ENCODE results near the gene GPS1. TPM values are rescaled to one million over a fixed set of nuclear protein-coding genes. Genes with fewer than 3 reads are reported as not detected.

Gene GPS1
- total and polyA plus RNA-seq, 4 donors: 53.9 to 66.3 (median 58.8) TPM

DNA sequence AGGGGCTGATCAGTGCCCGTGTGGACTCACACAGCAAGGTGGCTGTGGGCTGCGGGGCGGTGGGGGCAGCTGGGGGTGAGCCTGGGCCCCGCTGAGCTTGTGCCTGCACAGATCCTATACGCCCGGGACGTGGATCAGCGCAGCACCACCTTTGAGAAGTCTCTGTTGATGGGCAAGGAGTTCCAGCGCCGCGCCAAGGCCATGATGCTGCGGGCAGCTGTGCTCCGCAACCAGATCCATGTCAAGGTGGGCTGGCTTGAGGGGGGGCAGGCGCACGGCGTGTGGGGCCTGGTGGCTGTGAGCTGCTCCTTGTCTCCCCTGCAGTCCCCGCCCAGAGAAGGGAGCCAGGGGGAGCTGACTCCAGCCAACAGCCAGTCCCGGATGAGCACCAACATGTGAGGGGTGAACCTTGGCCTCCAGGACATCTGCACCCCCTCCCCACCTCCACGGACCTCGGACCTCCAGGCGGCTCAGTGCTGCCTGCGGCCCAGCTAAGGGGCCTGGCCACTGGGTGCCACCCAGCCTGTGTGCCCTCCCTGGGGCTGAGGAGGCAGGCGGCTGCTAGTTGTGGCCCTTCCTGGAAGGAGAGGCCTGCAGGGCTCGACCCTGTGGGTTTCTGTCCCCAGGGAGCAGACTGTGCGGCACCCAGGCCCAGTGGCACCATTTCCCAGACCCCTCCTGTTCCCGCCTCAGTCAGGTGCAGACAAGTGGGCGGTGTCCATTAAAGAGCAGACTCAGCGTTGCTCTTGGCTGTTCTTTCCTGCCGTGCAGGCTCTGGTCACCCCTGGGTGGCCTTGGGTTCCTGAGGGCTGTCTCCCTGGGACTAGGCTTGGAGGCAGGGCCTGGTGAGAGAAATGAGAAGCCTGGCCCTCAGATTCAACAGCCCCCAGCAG, 5.3 kb downstream of the GPS1 start:
- Histone ChIP-seq H3K36me3 (ENCODE audit: control insufficient read depth in 4 of 4, insufficient read depth in 3 of 4, low read depth in 1 of 4, low read length in 3 of 4) (peaks cover 6 to 66% (median 30%) of the 10 kb centered on the region in 4 donors), H3K27ac (ENCODE audit: low read depth in 1 of 2, low read length in 2 of 2) (no peak overlapping the region), H3K9ac (ENCODE audit: low read depth in 1 of 2, low read length in 2 of 2) (no peak overlapping the region), H3K9me3 (ENCODE audit: control insufficient read depth in 4 of 4, low read length in 3 of 4) (no peaks in the 10 kb centered on the region), H3K27me3 (ENCODE audit: control insufficient read depth in 4 of 4, insufficient read depth in 4 of 4, low read length in 3 of 4) (no peaks in the 10 kb centered on the region), H3K4me3 (ENCODE audit: low read depth in 1 of 3, low read length in 3 of 3) (no peak overlapping the region), H3K4me1 (ENCODE audit: control insufficient read depth in 4 of 4, insufficient read depth in 4 of 4, low read length in 3 of 4) (peaks cover 9 to 22% (median 17%) of the 10 kb centered on the region in 4 donors)
- TF ChIP-seq FOXA1 (IDR thresholded peaks at IDR 0.05): no peak
- TF ChIP-seq GABPA (IDR thresholded peaks at IDR 0.05 in 1 of 2, conservative IDR thresholded peaks at IDR 0.05 in 1 of 2): no peak
- TF ChIP-seq NR2F2 (IDR thresholded peaks at IDR 0.05): no peak
- TF ChIP-seq, protein P1, sequence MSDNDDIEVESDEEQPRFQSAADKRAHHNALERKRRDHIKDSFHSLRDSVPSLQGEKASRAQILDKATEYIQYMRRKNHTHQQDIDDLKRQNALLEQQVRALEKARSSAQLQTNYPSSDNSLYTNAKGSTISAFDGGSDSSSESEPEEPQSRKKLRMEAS (IDR thresholded peaks at IDR 0.05): no peak
- TF ChIP-seq FOXA2 (IDR thresholded peaks at IDR 0.05): no peak
- TF ChIP-seq, protein P2, sequence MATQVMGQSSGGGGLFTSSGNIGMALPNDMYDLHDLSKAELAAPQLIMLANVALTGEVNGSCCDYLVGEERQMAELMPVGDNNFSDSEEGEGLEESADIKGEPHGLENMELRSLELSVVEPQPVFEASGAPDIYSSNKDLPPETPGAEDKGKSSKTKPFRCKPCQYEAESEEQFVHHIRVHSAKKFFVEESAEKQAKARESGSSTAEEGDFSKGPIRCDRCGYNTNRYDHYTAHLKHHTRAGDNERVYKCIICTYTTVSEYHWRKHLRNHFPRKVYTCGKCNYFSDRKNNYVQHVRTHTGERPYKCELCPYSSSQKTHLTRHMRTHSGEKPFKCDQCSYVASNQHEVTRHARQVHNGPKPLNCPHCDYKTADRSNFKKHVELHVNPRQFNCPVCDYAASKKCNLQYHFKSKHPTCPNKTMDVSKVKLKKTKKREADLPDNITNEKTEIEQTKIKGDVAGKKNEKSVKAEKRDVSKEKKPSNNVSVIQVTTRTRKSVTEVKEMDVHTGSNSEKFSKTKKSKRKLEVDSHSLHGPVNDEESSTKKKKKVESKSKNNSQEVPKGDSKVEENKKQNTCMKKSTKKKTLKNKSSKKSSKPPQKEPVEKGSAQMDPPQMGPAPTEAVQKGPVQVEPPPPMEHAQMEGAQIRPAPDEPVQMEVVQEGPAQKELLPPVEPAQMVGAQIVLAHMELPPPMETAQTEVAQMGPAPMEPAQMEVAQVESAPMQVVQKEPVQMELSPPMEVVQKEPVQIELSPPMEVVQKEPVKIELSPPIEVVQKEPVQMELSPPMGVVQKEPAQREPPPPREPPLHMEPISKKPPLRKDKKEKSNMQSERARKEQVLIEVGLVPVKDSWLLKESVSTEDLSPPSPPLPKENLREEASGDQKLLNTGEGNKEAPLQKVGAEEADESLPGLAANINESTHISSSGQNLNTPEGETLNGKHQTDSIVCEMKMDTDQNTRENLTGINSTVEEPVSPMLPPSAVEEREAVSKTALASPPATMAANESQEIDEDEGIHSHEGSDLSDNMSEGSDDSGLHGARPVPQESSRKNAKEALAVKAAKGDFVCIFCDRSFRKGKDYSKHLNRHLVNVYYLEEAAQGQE (IDR thresholded peaks at IDR 0.05): no peak
- TF ChIP-seq, protein P3, sequence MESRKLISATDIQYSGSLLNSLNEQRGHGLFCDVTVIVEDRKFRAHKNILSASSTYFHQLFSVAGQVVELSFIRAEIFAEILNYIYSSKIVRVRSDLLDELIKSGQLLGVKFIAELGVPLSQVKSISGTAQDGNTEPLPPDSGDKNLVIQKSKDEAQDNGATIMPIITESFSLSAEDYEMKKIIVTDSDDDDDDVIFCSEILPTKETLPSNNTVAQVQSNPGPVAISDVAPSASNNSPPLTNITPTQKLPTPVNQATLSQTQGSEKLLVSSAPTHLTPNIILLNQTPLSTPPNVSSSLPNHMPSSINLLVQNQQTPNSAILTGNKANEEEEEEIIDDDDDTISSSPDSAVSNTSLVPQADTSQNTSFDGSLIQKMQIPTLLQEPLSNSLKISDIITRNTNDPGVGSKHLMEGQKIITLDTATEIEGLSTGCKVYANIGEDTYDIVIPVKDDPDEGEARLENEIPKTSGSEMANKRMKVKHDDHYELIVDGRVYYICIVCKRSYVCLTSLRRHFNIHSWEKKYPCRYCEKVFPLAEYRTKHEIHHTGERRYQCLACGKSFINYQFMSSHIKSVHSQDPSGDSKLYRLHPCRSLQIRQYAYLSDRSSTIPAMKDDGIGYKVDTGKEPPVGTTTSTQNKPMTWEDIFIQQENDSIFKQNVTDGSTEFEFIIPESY (IDR thresholded peaks at IDR 0.05): no peak
- TF ChIP-seq HNF4G (IDR thresholded peaks at IDR 0.05): no peak
- TF ChIP-seq EGR1 (IDR thresholded peaks at IDR 0.05; ENCODE audit: low read depth in 2 of 2): no peak
- no peak for TF ChIP-seq YY1 (IDR thresholded peaks at IDR 0.05)
- no peak for TF ChIP-seq TAF1 (conservative IDR thresholded peaks at IDR 0.05)
- no peak for TF ChIP-seq HNF4A (conservative IDR thresholded peaks at IDR 0.05)
- no peak for TF ChIP-seq SP1 (IDR thresholded peaks at IDR 0.05)
- TF ChIP-seq RXRA (IDR thresholded peaks at IDR 0.05): no peak
- no peak for DNase-seq (ENCODE audit: low spot score)
- WGBS: 84% methylated on average over 29 of the region's 29 CpGs

DNA sequence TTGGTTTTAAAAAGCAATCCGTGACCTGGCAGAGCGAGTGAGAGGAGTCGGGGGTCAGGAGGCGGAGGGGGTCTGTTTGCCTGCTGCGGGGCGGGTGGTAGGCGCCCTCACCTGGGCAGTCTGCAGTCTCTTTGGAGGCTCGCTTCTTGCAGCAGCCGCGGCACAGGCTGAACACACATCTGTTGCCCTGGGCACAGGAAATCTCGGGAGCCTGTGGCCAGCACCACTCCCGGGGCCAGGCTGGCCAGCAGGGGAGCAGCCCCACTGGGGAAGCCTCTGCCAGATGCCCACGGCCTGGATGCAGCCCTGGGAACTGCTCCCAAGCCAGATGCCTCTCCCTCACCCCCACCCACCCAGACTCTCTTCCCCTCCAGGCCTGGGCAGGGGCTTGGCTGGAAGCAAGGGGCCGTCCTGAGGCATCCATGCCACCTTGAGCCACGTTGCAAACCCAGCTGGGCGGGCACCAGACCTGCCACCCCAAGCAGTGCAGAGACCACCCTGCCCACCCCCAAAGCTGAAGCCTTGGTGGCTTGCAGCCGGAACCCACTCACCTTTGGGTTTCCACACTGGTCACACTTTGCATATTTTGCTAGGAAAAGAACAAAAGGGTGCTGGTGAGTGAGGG, 6.6 kb downstream of the GPS1 start:
- H3K9ac ChIP-seq (ENCODE audit: low read depth in 1 of 2, low read length in 2 of 2): no peak overlapping the region
- H3K27me3 ChIP-seq (ENCODE audit: control insufficient read depth in 4 of 4, insufficient read depth in 4 of 4, low read length in 3 of 4): no peaks in the 10 kb centered on the region
- no peak for DNase-seq (ENCODE audit: low spot score)
- no peak overlapping the region for H3K4me3 ChIP-seq (ENCODE audit: low read depth in 1 of 3, low read length in 3 of 3)
- H3K4me1 ChIP-seq (ENCODE audit: control insufficient read depth in 4 of 4, insufficient read depth in 4 of 4, low read length in 3 of 4): peaks cover 0 to 14% (median 7%) of the 10 kb centered on the region in 4 donors
- no peaks in the 10 kb centered on the region for H3K9me3 ChIP-seq (ENCODE audit: control insufficient read depth in 4 of 4, low read length in 3 of 4)
- peaks cover 6 to 76% (median 32%) of the 10 kb centered on the region in 4 donors for H3K36me3 ChIP-seq (ENCODE audit: control insufficient read depth in 4 of 4, insufficient read depth in 3 of 4, low read depth in 1 of 4, low read length in 3 of 4)
- WGBS: 76% methylated on average over 17 of the region's 17 CpGs
- H3K27ac ChIP-seq (ENCODE audit: low read depth in 1 of 2, low read length in 2 of 2): no peak overlapping the region
- TF ChIP-seq SP1 (IDR thresholded peaks at IDR 0.05) (no peak), RXRA (IDR thresholded peaks at IDR 0.05) (no peak), JUND (IDR thresholded peaks at IDR 0.05) (no peak), FOXA2 (IDR thresholded peaks at IDR 0.05) (no peak), YY1 (IDR thresholded peaks at IDR 0.05) (no peak), HNF4G (IDR thresholded peaks at IDR 0.05) (no peak), RAD21 (IDR thresholded peaks at IDR 0.05) (no peak), NR2F2 (IDR thresholded peaks at IDR 0.05) (no peak), GABPA (IDR thresholded peaks at IDR 0.05 in 1 of 2, conservative IDR thresholded peaks at IDR 0.05 in 1 of 2) (no peak), FOXA1 (IDR thresholded peaks at IDR 0.05) (no peak), TAF1 (conservative IDR thresholded peaks at IDR 0.05) (no peak)
- TF ChIP-seq, protein P3 (IDR thresholded peaks at IDR 0.05): no peak
- TF ChIP-seq, protein P4, sequence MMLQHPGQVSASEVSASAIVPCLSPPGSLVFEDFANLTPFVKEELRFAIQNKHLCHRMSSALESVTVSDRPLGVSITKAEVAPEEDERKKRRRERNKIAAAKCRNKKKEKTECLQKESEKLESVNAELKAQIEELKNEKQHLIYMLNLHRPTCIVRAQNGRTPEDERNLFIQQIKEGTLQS (IDR thresholded peaks at IDR 0.05): no peak
- TF ChIP-seq, protein P2 (IDR thresholded peaks at IDR 0.05): no peak
- TF ChIP-seq, protein P1 (IDR thresholded peaks at IDR 0.05): no peak

Data from liver (tissue), 9 donors.